ENCODE measurements around the gene MVK. TPM values are rescaled to one million over a fixed set of nuclear protein-coding genes. Genes with fewer than 3 reads are reported as not detected.

MVK gene
- total RNA-seq, 1 experiment from 2014 or later: 28.9 TPM

DNA sequence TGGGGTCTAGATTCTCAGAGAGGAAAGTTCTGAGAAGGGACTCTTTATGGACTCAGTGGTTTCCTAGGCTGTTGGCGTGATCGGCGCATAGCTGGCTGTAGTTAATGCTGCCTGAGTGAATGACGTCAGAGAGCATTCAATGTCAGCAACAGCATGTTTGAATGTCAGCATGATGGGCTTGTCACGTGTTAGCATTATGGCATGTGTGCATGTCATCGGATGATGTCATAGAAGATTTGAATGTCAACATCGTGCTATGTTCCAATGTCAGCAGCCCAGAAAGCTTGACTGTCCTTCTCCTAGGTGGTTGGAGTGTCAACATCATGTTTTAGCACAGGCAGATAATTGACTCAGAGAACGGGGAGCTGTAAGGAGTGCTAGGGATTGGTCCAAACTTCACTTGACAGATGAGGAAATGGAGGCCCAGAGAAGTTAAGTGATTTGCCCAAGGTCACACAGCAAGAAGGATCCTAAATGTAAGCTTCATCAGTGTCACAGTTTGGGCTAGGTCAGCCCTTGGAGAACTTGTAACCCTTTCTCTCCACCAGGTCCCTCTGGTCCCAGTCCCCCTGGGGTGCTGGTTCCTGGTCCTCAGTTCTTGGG lies 45.5 kb downstream of the MVK start:
- H3K4me3 Mint-ChIP-seq (ENCODE audit: unreplicated experiment): no peak overlapping the region
- H3K4me1 ChIP-seq: no peaks in the 10 kb centered on the region
- ChIA-PET CTCF (no interaction called here), POLR2A (no interaction called here)
- H3K4me3 ChIP-seq (ENCODE audit: low read depth, low read length): no peak overlapping the region
- TF ChIP-seq CTCF (IDR thresholded peaks at IDR 0.05; ENCODE audit: insufficient read depth in 1 of 2, low read depth in 1 of 2, low read length in 1 of 2, severe bottlenecking in 1 of 2, unreplicated experiment in 1 of 2): no peak
- H3K36me3 ChIP-seq (ENCODE audit: control insufficient read depth, insufficient read depth, low read length): no peaks in the 10 kb centered on the region
- no peaks in the 10 kb centered on the region for H3K27me3 ChIP-seq (replicated peaks; ENCODE audit: control insufficient read depth, insufficient read depth, low read length)
- no peaks in the 10 kb centered on the region for H3K9me3 Mint-ChIP-seq (ENCODE audit: unreplicated experiment)
- BruUV-seq (replicated peaks): no TSS peak
- no peak for DNase-seq
- H3K27me3 Mint-ChIP-seq (ENCODE audit: insufficient read depth, unreplicated experiment): no peaks in the 10 kb centered on the region
- no peaks in the 10 kb centered on the region for H3K9me3 ChIP-seq
- intact Hi-C loops (cut with micrococcal nuclease; ENCODE audit: unreplicated experiment): no loop called here
- H3K36me3 Mint-ChIP-seq (ENCODE audit: insufficient read depth, unreplicated experiment): no peaks in the 10 kb centered on the region
- H3K4me1 Mint-ChIP-seq (ENCODE audit: low read depth, unreplicated experiment): no peaks in the 10 kb centered on the region
- H3K27ac Mint-ChIP-seq (ENCODE audit: unreplicated experiment): no peak overlapping the region

GRCh38 chr12:109621211-109621694 lies 47.7 kb downstream of the MVK start:
- Histone ChIP-seq H3K9me3 (no peaks in the 10 kb centered on the region), H3K4me1 (no peaks in the 10 kb centered on the region), H3K27me3 (replicated peaks; ENCODE audit: control insufficient read depth, insufficient read depth, low read length) (no peaks in the 10 kb centered on the region), H3K36me3 (ENCODE audit: control insufficient read depth, insufficient read depth, low read length) (no peaks in the 10 kb centered on the region), H3K4me3 (ENCODE audit: low read depth, low read length) (no peak overlapping the region)
- H3K36me3 Mint-ChIP-seq (ENCODE audit: insufficient read depth, unreplicated experiment): no peaks in the 10 kb centered on the region
- H3K27me3 Mint-ChIP-seq (ENCODE audit: insufficient read depth, unreplicated experiment): no peaks in the 10 kb centered on the region
- DNase-seq: no peak
- no peaks in the 10 kb centered on the region for H3K9me3 Mint-ChIP-seq (ENCODE audit: unreplicated experiment)
- no TSS peak for BruUV-seq (replicated peaks)
- CTCF ChIA-PET: no interaction called here
- no peak overlapping the region for H3K4me3 Mint-ChIP-seq (ENCODE audit: unreplicated experiment)
- no peak overlapping the region for H3K27ac Mint-ChIP-seq (ENCODE audit: unreplicated experiment)
- peaks cover 8% of the 10 kb centered on the region for H3K4me1 Mint-ChIP-seq (ENCODE audit: low read depth, unreplicated experiment)
- POLR2A ChIA-PET: interaction anchor here (0.6 kb wide), 1 partner anchor 514 kb away, joined by 7 read pairs; no protein-coding TSS in a partner anchor
- intact Hi-C loops (cut with micrococcal nuclease; ENCODE audit: unreplicated experiment): no loop called here
- no peak for TF ChIP-seq CTCF (IDR thresholded peaks at IDR 0.05; ENCODE audit: insufficient read depth in 1 of 2, low read depth in 1 of 2, low read length in 1 of 2, severe bottlenecking in 1 of 2, unreplicated experiment in 1 of 2)

- H3K4me1 Mint-ChIP-seq (ENCODE audit: low read depth, unreplicated experiment): peaks cover 8% of the 10 kb centered on the region
- H3K36me3 Mint-ChIP-seq (ENCODE audit: insufficient read depth, unreplicated experiment): no peaks in the 10 kb centered on the region
- intact Hi-C loops (cut with micrococcal nuclease; ENCODE audit: unreplicated experiment): no loop called here
- no TSS peak for BruUV-seq (replicated peaks)
- TF ChIP-seq CTCF (IDR thresholded peaks at IDR 0.05; ENCODE audit: insufficient read depth in 1 of 2, low read depth in 1 of 2, low read length in 1 of 2, severe bottlenecking in 1 of 2, unreplicated experiment in 1 of 2): no peak
- POLR2A ChIA-PET: interaction anchor here (0.6 kb wide), 1 partner anchor 515 kb away, joined by 7 read pairs; no protein-coding TSS in a partner anchor
- H3K9me3 Mint-ChIP-seq (ENCODE audit: unreplicated experiment): no peaks in the 10 kb centered on the region
- H3K4me3 Mint-ChIP-seq (ENCODE audit: unreplicated experiment): no peak overlapping the region
- Histone ChIP-seq H3K9me3 (no peaks in the 10 kb centered on the region), H3K27me3 (replicated peaks; ENCODE audit: control insufficient read depth, insufficient read depth, low read length) (no peaks in the 10 kb centered on the region), H3K4me1 (no peaks in the 10 kb centered on the region), H3K36me3 (ENCODE audit: control insufficient read depth, insufficient read depth, low read length) (no peaks in the 10 kb centered on the region), H3K4me3 (ENCODE audit: low read depth, low read length) (no peak overlapping the region)
- CTCF ChIA-PET: no interaction called here
- no peaks in the 10 kb centered on the region for H3K27me3 Mint-ChIP-seq (ENCODE audit: insufficient read depth, unreplicated experiment)
- DNase-seq: no peak
- no peak overlapping the region for H3K27ac Mint-ChIP-seq (ENCODE audit: unreplicated experiment)
These were observed 48.3 kb downstream of the MVK start for GRCh38 chr12:109621901-109622364.

All from Caco-2 (cell line).